SIG-M5 treated with dmso at 0.1 percent for 504 hours (cell line): ENCODE data around the gene TPST1.

Source experiments
- DNase-seq: peaks from one replicate; lab custom pipeline; 2025; ENCODE audit not compliant: unreplicated experiment; lab: John Stamatoyannopoulos, UW

TPST1 gene

DNA sequence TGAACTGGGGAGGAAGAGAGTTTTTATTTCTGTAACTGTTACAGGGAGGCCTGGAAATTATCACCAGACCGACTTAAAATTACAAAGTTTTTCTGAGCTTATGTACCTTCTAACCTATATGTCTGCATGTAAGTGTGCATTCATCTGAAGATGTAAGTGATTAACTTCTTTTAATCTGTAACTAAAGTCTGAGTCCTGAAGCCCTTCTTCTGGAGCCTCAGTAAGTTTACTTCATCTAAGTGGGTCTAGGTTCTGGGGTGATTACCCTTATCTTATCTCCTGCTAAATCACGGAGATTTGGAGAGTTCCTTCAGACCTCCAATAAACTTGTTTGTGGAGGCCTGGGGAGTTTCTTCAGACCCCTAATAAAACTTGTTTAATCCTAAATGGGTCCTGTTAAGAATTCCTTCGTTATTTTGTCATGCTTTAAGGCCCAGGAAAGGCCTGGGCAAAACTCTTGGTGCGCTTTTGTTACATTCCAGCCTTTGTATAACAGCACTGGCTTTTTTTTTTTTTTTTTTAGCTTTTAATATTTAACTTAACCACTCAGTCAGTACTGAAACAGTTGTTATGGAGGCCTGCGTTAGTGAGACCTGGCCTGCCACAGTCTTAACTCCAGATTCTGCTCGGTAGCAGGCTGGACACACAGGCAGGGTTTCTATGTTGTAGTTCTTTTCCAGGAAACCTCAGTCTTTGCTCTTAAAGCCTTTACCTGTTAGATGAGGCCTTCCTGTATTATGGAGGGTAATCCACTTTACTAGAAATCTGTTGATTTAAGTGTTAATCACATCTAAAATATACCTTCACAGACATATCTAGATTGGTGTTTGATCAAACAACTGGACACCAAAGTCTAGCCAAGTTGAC lies 33.0 kb downstream of the TPST1 start:
- DNase-seq: no peak

DNA sequence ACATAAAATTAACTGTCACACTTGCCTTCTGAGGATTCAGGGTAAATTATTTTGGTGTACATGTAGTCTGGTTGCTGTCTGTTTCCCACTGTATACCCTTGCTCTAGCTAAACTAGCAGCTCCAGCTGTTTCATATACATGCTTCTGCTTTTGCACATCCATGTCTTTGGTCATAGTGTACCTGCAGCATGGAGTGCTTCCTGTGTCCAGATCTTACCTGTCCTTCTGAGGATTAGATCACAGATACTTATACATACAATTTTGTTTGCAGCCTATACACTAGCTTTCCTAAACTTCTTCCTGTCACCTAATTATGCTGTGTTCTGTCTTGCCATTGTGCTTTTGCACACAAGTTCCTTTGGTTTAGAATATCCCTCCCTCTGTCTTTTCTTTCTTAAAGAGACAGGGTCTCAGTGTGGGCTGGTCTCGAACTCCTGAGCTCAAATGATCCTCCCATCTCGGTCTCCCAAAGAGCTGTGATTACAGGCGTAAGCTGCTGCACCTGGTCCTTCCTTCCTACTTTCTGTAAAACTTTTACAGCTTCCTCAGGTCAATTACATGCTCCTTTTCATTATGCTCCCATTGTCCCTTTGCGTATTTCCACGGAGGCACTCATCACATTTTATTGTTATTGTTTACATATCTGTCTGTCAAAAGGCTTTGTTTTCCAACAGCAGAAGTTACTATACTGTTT lies 33.8 kb downstream of the TPST1 start:
- no peak for DNase-seq

DNA sequence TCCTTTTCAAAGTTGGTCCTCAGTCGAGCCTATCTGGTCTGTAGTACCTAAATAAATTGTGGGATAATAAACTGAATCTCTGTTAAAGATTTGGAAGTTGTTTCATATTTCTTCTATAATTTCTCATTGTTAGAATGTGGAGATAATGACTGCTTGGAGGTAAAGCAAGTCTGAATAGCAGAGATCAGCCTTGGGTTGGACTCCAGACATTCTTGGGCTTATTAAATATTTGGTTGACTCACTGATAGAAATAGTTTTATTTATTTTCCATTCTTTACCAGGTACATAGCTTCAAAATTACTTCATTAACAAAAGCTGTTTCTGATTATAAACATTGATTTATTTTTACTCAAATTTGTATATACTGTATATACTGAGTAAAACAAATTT lies 34.3 kb downstream of the TPST1 start:
- DNase-seq: no peak

DNA sequence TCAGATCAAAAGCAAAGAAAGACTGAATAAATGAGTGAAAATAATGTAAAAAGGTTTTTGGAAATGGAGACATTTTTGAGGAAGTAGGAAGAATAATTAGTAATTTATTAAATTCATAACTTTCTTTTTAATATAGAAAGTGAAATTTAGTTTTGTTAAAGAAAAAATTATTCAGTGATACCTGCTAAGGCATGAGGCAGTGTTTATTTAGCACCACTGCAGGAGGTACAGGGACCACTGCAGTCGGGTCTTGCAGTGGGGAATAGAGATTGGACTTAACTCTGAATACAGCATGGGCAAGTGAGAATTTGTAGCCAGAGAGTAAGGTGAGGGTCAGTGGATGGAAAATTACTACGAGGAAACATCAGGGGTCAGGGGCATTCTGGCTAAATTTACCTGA lies 39.9 kb downstream of the TPST1 start:
- no peak for DNase-seq

DNA sequence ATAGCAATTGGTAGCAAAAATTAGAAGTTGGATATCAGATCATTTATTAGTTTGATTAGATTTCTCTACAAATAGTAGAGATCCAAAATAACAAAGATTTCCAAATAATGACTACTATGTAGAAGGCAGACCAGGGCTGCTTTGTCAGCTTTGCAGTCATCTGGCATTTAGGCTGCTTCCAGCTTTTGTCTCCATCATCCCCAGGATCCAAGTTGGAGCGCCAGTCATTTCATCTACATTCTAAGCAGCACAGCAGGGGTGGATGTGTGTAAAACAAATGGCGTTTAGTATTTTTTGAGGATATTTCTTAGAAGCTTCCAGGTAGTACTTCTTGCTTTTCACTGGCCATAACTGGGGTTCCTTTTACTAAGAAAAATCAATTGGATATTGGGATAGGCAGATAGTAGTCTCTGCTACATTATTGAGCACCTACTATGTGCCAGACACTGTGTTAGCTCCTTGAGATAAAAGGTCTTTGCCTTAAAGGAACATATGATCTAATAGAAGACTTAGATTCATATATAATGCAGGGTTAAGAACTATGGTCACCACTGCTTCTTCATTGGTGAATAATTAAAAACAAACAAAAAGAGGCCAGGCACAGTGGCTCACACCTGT lies 41.5 kb downstream of the TPST1 start:
- no peak for DNase-seq

DNA sequence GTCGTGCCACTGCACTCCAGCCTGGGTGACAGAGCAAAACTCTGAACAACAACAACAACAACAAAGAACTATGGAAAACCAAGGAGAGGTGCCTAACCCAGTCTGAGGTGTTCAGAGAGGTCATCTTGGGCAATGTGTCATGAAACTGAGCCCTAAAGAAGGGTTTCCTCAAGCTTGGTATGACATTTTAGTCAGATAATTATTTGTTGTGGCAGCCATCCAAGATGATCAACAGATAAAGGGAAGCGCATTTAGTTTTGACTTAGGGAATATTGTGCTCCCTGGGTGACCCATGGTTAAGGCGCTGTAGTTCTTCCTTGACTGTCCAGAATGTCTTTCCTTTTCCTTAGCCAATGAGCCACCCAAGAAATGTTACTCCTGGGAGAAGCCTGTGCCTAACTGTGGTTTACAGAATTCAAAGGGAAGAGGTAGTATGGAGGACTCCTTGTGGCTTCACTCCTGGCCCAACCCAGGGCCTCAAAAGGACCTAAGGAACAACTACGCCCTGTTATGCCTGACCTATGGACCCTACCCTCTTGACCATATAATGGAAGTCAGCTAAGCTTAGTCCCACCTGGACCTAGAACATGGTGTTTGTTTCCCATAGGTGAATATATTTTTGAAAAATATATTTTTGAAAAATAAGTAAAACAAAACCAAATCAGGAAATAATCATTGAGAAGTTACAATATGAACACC lies 42.4 kb downstream of the TPST1 start:
- DNase-seq: peak; percentile 8

DNA sequence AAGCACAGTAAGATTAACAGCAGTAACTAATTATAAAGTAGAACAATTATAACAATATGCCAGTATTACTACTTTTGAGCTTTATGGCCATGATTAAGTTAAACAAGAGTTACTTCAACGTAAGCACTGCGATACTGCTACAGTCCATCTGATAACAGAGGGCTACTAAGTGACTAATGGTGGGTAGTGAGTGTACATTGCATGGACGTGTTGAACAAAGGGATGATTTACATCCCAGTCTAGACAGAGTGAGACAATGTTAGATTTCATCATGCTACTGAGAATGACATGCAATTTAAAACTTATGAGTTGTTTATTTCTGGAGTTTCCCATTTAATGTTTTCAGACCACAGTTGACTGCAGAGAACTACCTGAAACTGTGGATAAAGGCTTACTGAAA lies 45.6 kb downstream of the TPST1 start:
- no peak for DNase-seq

DNA sequence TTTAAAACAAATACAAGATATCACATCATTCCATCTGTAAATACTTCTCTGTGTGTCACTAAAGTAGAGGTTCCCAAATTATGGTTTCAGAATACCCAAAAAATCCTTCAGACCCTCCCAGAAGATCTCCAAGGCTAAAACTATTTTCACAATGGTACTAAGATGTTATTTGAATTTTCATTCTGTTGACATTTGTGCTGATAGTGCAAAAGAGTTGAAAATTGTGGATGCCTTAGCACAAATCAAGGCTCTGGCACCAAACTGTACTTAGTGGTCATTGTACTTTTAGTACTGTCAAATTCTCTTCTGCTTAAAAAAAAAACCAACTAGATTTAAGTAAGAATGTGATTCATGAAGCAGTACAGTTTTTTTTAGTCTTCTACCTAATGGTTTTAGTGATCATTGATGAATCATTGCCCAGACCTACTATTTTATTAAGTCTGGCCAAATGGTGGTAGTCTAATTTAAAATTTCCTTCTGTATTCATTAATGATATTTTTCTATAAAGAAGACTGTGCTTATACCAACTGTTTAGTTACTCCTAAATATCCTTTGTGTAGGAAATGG lies 50.5 kb downstream of the TPST1 start:
- no peak for DNase-seq

DNA sequence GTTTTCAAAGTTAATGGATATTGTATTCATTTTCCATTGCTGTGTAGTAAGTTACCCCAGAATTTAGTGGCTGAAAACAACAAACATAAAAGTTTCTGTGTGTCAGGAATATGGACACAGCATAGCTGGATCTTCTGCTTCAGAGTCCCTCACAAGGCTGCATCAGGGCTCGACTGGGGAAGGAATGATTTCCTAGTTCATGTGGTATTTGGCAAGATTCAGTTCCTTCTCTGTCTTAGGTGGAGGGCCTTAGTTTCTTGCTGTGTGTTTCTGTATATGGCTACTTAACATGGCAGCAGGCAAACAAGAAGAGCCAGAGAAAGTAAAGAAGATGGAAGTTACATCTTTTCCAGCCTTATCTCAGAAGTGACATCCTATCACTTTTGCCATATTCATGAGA lies 51.1 kb downstream of the TPST1 start:
- peak; percentile 54 for DNase-seq

DNA sequence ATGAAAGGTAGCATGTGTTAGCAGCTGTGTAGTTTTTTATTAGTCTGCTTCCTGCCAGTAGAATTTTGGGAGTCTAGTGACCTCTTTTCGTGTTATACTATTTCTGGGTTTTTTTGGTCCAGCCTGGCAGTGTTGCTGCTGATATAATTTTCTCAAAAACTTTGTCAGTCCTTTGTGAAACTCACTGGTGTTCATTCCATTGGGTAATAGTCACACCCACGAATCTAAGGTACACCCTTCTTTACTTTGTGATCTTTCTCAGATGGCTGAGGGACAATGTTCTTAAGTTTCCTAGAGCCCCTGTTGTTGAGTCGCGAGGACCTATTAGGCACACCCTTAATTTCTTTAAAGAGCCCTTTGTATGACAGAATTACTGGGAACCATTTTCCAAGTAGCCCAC lies 52.3 kb downstream of the TPST1 start:
- DNase-seq: no peak

DNA sequence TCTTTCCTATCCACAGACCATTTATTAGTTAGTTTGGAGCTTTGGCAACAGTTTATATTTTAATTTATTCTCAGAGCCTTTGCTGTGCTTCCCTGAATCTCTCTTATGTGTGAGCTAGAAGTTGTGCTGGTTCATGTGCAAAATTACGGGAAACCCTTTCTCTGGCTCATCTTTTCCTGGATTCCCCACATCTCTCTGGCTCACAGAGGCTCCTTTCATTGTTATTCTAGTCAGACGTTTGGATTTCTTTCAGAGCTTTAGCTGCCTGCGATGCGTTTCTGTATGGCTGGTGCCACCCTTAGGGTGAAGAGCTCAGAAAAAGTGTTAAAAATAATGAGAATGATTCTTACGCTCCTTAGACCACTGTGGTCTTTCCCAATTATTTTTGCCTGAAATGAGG lies 53.3 kb downstream of the TPST1 start:
- no peak for DNase-seq

DNA sequence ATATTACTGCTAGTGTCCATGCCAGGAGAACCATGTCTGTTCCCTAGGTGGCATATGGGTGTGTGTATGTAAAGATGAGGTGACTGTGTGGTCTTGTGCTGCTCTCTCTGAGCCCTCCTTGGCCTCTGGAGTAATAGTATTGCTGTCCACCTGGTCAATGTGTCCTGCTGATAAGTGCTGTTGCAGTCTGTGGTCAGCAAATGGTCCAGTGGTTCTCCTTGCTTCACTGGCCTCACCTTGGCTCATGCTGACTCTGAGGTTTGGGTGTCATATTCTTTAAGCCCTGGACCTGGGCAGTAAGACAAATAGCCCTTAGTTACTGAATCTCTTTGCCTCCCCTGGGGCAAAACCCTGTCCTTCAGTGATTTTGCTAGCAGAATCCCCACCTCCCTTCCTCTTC lies 56.8 kb downstream of the TPST1 start:
- DNase-seq: no peak

DNA sequence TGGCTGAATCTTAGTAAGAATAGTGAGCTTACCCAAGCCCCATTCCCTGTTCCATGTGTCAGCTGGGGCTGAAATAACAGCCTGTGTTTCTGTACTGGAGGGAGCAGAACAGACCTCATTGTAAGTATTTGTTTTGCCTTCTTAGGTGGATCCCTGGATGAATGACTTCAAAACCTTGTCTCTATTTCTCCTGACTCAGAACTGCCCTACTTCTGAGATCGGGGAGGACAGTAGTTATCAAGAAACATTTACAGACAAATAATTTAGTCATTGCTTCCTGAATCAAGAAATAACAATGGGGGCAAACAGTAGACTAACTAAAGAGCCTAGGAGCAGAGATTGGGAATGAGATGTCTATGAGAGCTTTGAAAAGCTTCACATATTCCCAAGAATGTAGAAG lies 58.8 kb downstream of the TPST1 start:
- no peak for DNase-seq

DNA sequence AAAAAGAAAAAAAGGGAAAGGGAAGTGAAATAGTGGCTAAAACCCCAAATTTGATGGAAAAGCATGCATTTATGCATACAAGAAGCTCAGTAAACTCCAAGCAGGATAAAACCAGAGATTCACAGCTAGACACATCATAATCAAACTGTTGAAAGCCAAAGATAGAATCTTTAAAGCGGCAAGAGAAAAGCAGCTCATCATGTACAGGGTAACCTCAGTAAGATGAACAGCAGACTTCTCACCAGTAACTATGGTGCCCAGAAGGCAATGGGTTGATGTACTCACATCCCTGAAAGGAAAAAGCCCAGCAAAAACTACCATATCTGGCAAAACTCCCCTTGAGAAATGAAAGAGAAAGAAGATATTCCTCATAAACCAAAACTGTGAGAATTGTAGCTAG lies 60.4 kb downstream of the TPST1 start:
- peak; percentile 22 for DNase-seq

DNA sequence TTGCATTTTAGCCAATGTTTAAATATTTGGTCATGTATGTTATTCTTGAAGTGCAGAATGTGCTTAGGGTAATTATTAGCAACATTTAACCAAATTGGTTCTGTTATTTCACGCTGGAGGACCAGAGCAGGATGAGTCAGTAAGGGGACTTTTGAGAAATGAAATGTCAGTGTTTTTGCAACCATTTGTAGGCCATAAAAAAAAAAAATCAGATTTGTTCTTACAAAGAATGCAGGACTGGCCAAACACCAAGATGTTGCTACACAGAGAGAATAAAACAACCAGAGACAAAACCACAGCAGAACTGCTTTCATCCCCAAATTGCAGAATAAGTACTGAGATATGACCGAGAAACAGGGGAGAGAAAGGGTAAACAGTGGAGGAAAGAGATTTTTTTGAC lies 62.1 kb downstream of the TPST1 start:
- DNase-seq: no peak

DNA sequence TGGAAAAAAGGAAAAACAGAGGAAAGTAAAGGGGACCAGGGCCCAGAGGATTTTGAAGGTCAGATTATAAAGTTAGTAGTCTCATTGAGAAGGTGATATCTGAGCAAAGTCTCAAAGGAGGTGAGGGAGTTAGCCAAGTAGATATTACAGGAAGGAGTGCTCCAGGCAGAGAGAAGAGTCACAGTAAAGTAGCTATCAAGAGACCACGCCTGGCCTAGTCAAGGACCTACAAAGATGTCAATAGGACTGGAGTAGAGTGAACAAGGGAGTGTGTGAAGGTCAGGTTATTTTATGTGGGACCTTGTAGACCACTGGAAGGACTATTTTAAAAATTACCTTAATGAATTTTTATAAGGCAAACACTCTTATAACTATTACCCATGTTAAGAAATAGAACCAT lies 64.8 kb downstream of the TPST1 start:
- DNase-seq: no peak

DNA sequence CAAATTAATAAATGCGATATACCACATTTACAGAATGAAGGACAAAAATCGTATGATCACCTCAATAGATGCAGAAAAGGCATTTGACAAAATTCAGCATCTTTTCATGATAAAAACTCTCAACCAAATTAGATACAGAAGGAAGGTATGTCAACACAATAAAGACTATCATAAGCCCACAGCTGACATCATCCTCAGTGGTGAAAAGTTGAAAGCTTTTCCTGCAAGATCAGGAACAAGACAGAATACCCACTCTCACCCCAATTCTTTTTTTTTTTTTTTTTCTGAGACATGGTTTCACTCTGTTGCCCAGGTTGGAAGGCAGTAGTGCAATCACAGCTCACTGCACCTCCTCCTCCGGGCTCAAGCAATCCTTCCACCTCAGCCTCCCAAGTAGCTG lies 67.2 kb downstream of the TPST1 start:
- no peak for DNase-seq

DNA sequence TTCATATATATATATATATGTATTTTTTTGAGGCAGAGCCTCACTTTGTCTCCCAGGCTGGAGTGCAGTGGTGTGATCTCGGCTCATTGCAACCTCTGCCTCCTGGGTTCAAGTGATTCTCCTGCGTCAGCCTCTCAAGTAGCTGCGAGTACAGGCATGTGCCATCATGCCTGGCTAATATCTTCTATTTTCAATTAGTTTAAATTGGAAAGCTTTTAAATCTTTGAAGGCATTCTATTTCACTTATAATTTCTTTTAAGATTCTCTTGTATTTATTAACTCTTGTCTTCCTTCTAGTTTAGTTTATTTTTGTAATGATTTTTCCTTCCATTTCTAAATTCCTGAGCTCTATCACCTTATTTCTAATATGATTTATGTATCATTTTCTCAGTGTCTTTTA lies 71.2 kb downstream of the TPST1 start:
- no peak for DNase-seq

DNA sequence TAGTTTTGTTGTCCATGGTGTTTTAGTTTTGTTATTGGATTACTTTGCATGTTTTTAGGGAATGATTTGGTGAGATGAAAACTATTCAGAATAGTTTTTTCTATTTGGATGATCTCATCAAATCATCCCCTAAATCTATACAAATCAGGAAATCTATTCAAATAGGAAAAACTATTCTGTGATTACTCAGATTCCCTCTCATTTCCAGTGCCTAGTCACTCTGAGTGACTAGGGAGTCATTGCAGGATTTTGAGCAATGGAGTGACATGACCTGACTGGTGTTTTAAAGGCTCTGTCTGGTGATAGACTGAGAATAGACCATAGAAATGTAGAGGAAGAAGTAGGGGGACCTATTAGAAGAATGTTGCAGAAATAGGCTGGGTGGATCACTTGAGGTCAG lies 72.4 kb downstream of the TPST1 start:
- DNase-seq: no peak

DNA sequence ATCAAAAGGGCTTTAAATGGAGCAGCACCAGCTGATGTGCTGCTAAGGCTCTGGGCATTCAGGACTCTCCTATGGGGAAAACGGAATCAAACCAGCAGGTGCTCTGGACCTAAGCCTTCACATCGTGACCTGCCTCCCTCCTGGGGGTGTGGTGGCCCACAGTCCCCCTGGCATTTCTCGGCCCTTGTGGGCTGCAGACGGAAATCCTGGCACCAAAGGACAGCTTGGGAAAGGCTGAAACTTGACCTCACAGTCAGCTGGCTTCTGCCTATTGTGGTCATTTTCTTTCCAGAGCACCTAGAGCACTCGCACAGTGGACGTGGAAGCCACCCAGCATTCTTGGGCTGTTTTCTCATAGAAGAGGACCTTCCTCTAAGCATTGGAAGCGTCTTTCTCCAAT lies 74.8 kb downstream of the TPST1 start:
- DNase-seq: no peak
